ENCODE data around the gene ACTN1.

The ACTN1 gene

DNA sequence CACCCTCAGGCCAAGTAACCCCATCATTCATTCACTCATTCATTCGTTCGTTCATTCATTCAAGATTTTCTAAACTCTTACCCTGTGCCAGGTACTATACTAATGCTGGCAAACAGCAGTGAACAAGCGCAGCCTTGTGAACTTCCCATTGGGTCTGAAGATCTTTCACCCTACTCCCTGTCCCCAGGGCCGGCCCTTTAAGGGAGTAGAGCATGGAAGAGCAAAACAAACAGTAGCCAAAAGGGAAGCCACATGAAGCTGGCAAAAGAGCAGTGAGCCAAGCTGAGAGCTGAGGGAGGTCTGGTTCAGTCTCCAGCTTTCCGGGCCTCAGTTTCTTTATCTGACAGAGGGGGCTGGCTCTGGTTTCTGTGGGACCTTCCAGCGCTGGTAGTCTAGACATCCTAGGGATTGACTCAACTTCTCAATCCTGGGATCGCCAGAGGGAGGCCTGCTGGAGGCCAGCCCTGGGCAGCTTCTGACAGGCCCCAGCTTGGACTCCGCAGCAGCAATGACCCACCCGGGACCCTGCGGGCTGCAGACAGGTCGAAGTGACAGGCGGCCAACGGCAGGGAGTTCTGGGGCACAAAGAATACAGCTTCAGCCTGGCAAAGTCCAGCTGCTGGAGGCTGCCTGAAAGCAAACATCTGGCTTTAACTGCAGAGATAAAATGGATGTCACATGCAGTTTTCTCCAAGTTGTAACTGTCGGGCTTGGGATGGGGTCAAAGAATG, 27.1 kb downstream of the ACTN1 start:
- DNase-seq (ENCODE audit: low read depth in 1 of 2, low spot score in 1 of 2): no peak

DNA sequence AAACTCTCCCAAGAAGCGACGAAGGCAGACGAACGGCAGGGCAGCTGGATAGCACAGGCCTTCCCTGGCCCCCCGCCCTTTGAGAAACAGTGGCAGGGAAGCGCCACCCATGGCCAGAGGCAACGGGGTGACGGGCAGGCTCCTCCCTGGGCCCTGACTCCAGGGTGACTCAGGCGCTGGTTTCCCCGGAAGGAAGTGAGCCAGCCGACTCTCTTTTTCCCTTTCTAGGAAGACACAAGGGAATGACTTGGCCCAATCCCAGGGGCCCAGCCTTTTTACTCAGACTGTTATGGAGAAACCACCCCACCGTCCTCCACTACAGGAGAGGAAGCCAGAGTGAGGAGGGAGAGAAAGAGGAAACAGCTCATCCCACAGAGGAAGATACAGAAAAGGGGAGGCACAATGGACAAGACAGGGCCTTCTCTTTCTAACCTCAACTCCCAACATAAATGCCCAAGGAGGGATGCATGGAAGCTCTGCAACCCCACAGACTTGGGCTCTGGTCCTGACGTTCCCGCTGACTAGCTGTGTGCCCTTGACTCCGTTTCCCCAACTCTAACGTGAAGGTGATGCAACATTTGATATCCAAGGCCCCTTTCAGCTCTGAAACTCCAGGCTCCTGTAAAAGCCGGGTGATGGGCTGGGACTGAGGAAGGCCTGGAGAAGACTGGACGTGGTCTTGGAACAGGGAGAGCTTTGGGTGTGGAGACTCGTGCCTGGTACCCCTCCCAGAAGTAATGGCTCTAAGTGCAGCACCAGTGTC, 27.9 kb downstream of the ACTN1 start:
- DNase-seq (ENCODE audit: low read depth in 1 of 2, low spot score in 1 of 2): no peak

DNA sequence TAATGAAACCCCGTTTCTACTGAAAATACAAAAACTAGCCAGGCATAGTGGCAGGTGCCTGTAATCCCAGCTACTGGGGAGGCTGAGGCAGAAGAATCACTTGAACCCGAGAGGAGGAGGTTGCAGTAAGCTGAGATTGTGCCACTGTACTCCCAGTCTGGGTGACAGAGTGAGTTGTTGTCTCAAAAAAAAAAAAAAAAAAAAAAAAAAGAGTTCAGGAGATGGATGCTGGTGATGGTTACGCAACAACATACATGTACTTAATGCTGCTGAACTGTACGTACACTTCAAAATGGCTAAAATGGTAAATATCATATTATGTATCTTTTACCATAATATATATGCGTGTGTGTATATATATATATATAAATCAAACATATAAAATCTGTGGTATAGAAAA, 29.0 kb downstream of the ACTN1 start:
- DNase-seq (ENCODE audit: low read depth in 1 of 2, low spot score in 1 of 2): no peak

GRCh38 chr14:68949601-68949965, 29.5 kb downstream of the ACTN1 start:
- no peak for DNase-seq (ENCODE audit: low read depth in 1 of 2, low spot score in 1 of 2)

GRCh38 chr14:68948686-68949600, 30.2 kb downstream of the ACTN1 start:
- DNase-seq (ENCODE audit: low read depth in 1 of 2, low spot score in 1 of 2): no peak

GRCh38 chr14:68947802-68948201, 31.3 kb downstream of the ACTN1 start:
- no peak for DNase-seq (ENCODE audit: low read depth in 1 of 2, low spot score in 1 of 2)

DNA sequence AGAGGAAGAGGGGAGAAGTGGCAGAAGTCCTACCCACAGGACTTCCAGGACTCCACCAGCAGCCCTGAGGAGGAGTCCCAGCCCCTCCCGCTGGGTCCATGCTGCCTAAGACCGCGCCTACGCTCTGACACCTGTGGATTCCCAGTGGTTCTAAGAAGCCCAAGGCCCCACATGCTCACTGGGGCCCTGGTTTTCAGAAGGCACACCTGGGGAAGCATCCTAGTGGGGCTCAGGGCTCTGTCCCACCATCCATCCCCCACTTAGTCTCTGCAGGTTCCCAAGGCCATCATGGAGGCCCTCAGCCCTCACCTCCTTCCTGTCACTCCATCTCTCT, 32.6 kb downstream of the ACTN1 start:
- no peak for DNase-seq (ENCODE audit: low read depth in 1 of 2, low spot score in 1 of 2)

DNA sequence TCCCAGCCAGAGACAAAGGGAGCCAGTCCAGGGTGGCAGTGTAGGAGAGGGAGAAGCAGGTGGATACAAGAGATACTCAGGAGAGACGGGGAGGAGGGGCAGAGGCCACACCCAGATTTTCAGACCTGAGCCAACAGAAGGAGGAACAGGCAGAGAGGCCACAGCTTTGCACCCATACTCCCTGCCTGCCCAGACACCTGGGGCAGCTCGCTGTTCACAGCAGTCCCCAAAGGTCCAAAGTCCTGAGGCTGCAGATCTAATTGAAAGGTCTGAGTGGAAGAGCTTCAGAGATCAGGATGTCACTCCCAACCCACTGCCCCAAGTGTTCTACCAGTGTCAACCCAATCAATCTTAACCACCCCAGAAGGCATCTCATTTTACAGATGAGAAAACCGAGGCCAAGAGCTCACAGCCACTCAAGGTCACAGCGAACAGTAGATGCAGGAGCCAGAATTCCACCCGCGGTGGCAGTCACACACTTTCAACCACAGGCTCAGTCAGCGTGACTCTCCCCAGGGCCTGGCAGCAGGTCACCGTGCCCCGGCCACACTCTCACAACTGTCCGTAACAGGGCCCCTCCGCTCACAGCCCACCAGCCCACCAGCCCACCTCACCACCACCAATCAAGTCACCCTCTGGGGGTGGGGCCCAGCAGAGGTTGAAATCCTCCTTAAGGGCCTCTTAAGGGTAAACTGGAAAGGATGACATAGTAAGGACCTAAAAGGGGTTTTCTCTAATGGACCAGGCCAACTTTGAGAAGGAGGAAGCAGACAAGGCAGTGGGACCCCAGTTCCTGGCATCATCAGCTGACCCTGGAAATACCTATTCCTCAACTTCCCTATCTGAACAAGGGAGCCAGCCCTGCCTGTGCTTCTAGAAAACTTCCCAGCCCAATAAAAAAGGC, 33.3 kb downstream of the ACTN1 start:
- no peak for DNase-seq (ENCODE audit: low read depth in 1 of 2, low spot score in 1 of 2)

DNA sequence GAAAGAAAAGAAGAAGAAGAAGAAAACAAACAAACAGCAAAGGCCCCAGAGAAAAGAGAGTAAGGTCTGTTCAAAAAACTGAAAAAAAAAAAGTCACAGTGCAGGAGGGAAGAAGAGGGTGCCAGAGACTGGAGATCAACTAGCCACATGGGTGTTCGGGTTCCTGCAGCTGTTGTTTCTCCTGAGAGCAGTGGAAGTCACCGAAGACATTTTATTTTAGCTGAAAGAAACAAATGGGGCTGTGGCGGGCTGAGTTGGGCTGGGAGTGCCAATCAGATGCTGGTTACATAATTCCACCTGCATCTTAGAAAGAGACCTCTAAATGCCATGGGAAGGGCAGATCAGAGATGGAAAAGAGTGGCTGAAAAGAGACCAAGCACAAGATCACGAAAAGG, 33.9 kb downstream of the ACTN1 start:
- DNase-seq (ENCODE audit: low read depth in 1 of 2, low spot score in 1 of 2): no peak

GRCh38 chr14:68944162-68944561, 34.9 kb downstream of the ACTN1 start:
- no peak for DNase-seq (ENCODE audit: low read depth in 1 of 2, low spot score in 1 of 2)

GRCh38 chr14:68943107-68943506, 36.0 kb downstream of the ACTN1 start:
- DNase-seq (ENCODE audit: low read depth in 1 of 2, low spot score in 1 of 2): no peak

DNA sequence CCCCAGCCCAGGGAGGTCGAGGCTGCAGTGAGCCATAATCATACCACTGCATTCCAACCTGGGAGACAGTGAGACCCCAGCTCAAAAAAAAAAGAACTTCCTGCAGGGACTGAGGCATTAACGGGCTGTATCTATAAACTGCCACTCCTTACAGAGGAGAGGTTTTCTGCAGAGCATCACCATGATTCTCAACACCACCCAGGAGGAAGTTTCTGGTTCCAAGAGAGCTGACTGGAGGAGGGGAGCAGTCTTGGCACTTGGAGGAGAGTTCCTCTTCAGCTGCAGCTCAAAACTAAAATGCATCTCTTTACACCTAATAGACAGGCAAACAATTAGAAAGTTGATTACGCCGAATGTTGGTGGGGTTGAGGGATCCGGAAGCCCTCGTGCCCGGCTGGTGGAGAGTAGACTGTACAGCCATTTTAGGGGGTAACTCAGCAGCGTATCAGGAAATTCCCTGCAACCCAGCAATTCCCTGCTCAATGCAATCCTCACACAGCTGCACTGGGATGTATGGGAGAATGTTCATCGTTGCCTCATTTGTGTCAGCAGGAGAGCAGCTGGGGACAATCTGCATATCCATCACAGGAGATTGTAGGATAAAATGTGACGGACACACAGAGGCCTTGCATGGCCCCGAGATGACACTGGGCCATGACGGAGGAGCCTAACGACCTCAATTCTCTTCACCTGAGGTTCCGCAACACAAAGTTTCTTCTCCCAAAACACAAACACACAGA, 36.6 kb downstream of the ACTN1 start:
- no peak for DNase-seq (ENCODE audit: low read depth in 1 of 2, low spot score in 1 of 2)

GRCh38 chr14:68941820-68942219, 37.3 kb downstream of the ACTN1 start:
- no peak for DNase-seq (ENCODE audit: low read depth in 1 of 2, low spot score in 1 of 2)

- no peak for DNase-seq (ENCODE audit: low read depth in 1 of 2, low spot score in 1 of 2)
Observed at GRCh38 chr14:68940614-68941185, 38.4 kb downstream of the ACTN1 start.

GRCh38 chr14:68939893-68940613, 39.0 kb downstream of the ACTN1 start:
- no peak for DNase-seq (ENCODE audit: low read depth in 1 of 2, low spot score in 1 of 2)

DNA sequence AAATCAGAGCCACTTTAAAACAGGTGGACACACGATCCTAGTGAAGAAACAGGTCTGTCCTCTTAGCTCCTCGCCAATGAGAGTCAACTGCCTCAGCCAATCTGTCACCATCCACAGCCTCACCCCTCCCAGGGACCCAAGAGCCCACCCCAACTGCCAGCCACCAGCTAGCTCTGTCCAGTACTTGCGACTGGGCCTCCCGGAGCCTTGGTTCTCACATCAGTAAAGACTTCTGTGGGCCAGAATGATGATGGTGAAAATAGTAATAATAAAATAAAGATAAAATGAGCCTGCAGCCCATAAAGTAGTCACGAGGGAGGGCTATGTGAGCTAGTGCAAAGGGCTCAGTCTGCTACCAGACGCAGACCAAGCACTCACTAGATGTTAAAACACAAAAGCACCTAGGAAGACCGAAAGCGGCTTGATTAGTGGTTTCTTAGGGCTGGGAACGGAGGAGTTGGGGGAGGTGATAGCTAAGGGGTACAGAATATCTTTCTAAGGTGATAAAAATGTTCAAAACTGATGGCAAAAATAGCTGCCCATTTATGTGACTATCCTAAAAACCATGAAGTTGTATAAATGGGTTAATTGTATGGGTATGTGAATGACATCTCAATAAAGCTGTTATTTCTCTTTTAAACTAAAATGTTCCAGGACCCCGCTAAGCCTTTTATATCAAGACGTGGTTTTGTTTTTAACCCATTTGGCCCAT, 39.8 kb downstream of the ACTN1 start:
- DNase-seq (ENCODE audit: low read depth in 1 of 2, low spot score in 1 of 2): no peak

GRCh38 chr14:68938271-68939150, 40.6 kb downstream of the ACTN1 start:
- no peak for DNase-seq (ENCODE audit: low read depth in 1 of 2, low spot score in 1 of 2)

Data from activated CD4-positive, alpha-beta T cell treated with anti-CD3 and anti-CD28 coated beads, Interleukin-2, amount 50 U/mL, for 24 hours (primary cell).